GM21390 (cell line): ENCODE results near the gene TMEM270.
"Not testable (repeated sequence)": the region's sequence is repeated elsewhere in the genome, so short reads cannot be mapped to it uniquely, and the experiment has no call there.

ENCODE experiments used
- ATAC-seq: cut with Tn5 transposase; IDR thresholded peaks from one replicate; pipeline ENCODE4 v1.9.1; 2021; ENCODE audit not compliant: unreplicated experiment

Gene TMEM270

GRCh38 chr7:73852500-73852899, 8.5 kb upstream of the TMEM270 start:
- ATAC-seq, result no peak

GRCh38 chr7:73856941-73857340, 4.0 kb upstream of the TMEM270 start:
- no peak for ATAC-seq

GRCh38 chr7:73858807-73859206, 2.2 kb upstream of the TMEM270 start:
- ATAC-seq, result no peak

GRCh38 chr7:73861305-73861704, 346 bp downstream of the TMEM270 start:
- ATAC-seq, result no peak

- ATAC-seq, result no peak
Observed at GRCh38 chr7:73864981-73865711, 4.2 kb downstream of the TMEM270 start.

GRCh38 chr7:73865738-73866445, 4.9 kb downstream of the TMEM270 start:
- ATAC-seq, result no peak

- ATAC-seq, result no peak
Observed at GRCh38 chr7:73866446-73866767, 5.4 kb downstream of the TMEM270 start.

- no peak for ATAC-seq
Observed at GRCh38 chr7:73869011-73869798, 8.2 kb downstream of the TMEM270 start.

GRCh38 chr7:73870041-73870492, 9.1 kb downstream of the TMEM270 start:
- ATAC-seq, result no peak

- ATAC-seq, result no peak
Observed at GRCh38 chr7:73871163-73872011, 10.4 kb downstream of the TMEM270 start.

- ATAC-seq, result no peak
Observed at GRCh38 chr7:73872056-73872908, 11.3 kb downstream of the TMEM270 start.

GRCh38 chr7:73876361-73876760, 15.4 kb downstream of the TMEM270 start:
- no peak for ATAC-seq

- no peak for ATAC-seq
Observed at GRCh38 chr7:73876973-73877372, 16.0 kb downstream of the TMEM270 start.

- no peak for ATAC-seq
Observed at GRCh38 chr7:73879977-73880681, 19.2 kb downstream of the TMEM270 start.

- ATAC-seq, result no peak
Observed at GRCh38 chr7:73880755-73881328, 19.9 kb downstream of the TMEM270 start.

GRCh38 chr7:73881352-73882046, 20.5 kb downstream of the TMEM270 start:
- no peak for ATAC-seq

- no peak for ATAC-seq
Observed at GRCh38 chr7:73882047-73882402, 21.1 kb downstream of the TMEM270 start.

- not testable (repeated sequence) for ATAC-seq
Observed at GRCh38 chr7:73884867-73885422, 24.0 kb downstream of the TMEM270 start.
